HFFc6 (cell line): ENCODE results near the gene MCC. TPM values are rescaled to one million over a fixed set of nuclear protein-coding genes. Genes with fewer than 3 reads are reported as not detected.

Experiments
- DNase-seq: peaks from one replicate; pipeline ENCODE4 v3.0.0-alpha.2; 2018
- H3K27ac Mint-ChIP-seq: 2 replicates; pipeline ENCODE4 v1.8.0; 2020; ENCODE audit warnings: mild to moderate bottlenecking, mixed read lengths
- H3K27me3 Mint-ChIP-seq: 2 replicates; pipeline ENCODE4 v1.8.0; 2021; ENCODE audit warnings: mild to moderate bottlenecking, moderate library complexity, mixed read lengths; ENCODE audit not compliant: insufficient read depth
- H3K36me3 Mint-ChIP-seq: 2 replicates; pipeline ENCODE4 v1.8.0; 2021; ENCODE audit warnings: low read depth, mixed read lengths
- H3K4me1 Mint-ChIP-seq: 2 replicates; pipeline ENCODE4 v1.8.0; 2020; ENCODE audit warnings: low read depth, mixed read lengths
- H3K4me3 Mint-ChIP-seq: 2 replicates; pipeline ENCODE4 v1.8.0; 2020; ENCODE audit warnings: mild to moderate bottlenecking, moderate library complexity, mixed read lengths
- H3K9me3 Mint-ChIP-seq: 2 replicates; pipeline ENCODE4 v1.8.0; 2020; ENCODE audit warnings: mild to moderate bottlenecking, mixed read lengths
- total RNA-seq, 6 experiments: library from RNA; stranded (reverse); fragmentation: NEBNext Ultra II Directional; extraction: Animal tissue kit (Norgen Biotek cat#: 25700); gene quantifications; 2 replicates in 1 of 6; 3 replicates in 5 of 6; pipeline ENCODE4 v1.2.3, GENCODE V29; 2021
- TF ChIP-seq, protein P1 (sequence below): fragments of 200-600 bp; sonication (generic); IDR thresholded peaks from 2 replicates; pipeline ENCODE4 v1.5.0; 2021; ENCODE audit warnings: antibody characterized with exemption, mild to moderate bottlenecking

MCC gene
- total RNA-seq, 6 experiments from 2014 or later = 2.5 to 4.9 (median 3.0) TPM

DNA sequence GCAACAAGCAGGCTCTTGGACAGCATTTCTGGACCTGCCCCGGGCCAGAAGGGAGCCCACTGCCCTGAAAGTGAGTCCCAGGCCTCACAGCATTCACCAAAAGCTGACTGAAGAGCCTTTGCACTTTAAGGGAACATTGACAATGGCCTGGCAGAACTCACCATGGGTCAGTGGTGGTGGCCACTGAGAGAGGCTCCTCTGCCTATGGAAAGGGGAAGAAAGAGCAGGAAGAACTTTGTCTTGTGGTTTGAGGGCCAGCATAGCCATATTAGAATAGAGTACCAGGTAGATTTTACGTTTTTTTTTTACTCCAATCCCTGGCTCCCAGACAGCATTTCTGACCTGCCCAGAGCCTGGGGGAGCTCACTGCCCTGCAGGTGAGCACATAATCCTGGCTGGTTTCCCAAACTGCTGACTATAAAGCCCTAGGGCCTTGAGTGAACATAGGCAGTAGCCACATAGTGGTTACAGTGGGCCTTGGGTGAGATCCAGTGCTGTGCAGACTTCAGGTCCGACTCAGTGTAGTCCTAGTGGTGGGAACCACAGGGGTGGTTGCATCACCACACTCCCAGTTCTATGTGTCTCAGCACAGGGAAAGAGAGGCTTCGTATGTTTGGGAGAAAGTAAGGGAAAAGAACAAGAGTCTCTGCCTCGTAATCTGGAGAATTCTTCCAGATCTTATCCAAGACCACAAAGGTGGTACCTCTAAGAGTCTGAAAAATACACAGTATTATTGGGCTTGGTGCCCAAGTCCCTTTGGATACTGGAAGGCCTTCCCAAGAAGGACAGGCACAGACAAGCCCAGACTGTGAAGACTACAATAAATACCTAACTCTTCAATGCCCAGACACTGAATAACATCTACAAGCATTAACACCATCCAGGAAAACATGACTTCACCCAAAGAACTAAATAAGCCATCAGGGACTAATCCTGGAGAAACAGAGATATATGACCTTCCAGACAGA is 143.0 kb downstream of the MCC start:
- no peaks in the 10 kb centered on the region; the same call in 1 of the 2 replicates for H3K27me3 Mint-ChIP-seq
- peaks cover 15% of the 10 kb centered on the region for H3K4me1 Mint-ChIP-seq
- no peaks in the 10 kb centered on the region for H3K9me3 Mint-ChIP-seq
- TF ChIP-seq, protein P1, sequence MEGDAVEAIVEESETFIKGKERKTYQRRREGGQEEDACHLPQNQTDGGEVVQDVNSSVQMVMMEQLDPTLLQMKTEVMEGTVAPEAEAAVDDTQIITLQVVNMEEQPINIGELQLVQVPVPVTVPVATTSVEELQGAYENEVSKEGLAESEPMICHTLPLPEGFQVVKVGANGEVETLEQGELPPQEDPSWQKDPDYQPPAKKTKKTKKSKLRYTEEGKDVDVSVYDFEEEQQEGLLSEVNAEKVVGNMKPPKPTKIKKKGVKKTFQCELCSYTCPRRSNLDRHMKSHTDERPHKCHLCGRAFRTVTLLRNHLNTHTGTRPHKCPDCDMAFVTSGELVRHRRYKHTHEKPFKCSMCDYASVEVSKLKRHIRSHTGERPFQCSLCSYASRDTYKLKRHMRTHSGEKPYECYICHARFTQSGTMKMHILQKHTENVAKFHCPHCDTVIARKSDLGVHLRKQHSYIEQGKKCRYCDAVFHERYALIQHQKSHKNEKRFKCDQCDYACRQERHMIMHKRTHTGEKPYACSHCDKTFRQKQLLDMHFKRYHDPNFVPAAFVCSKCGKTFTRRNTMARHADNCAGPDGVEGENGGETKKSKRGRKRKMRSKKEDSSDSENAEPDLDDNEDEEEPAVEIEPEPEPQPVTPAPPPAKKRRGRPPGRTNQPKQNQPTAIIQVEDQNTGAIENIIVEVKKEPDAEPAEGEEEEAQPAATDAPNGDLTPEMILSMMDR = no peak
- DNase-seq = peak; percentile 54
- no peak overlapping the region for H3K4me3 Mint-ChIP-seq
- no peak overlapping the region for H3K27ac Mint-ChIP-seq
- H3K36me3 Mint-ChIP-seq = no peaks in the 10 kb centered on the region

DNA sequence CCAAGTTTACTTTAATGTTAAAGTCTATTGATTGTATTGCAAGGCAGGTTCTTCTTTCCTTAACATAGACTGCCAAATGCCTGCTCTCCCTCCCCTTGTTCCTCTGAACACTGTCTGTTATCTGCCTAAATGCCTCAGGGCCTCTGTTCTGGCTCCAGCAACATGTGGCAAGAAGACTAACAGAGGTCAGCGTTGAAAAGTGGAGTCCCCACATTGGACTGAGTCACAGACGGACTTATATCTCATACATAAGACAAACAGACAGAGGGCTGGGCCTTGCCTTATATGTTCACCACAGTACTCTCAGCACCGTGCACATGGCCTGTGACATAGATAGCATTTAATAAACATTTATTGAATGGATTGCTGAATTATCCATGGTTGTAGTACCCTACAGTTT is 144.9 kb downstream of the MCC start:
- H3K27ac Mint-ChIP-seq = no peak overlapping the region
- peak; percentile 30 for DNase-seq

DNA sequence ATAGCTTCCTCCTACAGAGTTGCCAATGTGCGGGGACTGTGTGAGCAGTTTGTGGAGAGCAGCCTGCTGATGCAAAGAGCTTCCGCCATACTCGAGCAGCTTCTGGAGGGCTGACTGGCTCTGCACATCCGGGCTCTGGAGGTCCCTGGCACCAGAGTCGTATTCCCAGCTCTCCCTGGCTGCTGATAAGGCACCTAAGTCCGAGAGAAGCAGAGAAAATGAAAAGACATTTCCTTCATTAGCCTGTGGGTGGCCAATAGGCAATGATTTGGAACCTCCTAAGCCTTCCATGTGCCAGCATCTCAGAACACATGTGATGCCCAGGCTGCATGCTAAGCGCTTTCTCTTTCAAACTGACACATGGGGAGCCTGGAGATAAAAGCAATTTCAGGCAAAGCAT is 147.7 kb downstream of the MCC start:
- H3K4me3 Mint-ChIP-seq = no peak overlapping the region
- H3K27ac Mint-ChIP-seq = no peak overlapping the region
- peaks cover 13% of the 10 kb centered on the region for H3K4me1 Mint-ChIP-seq
- no peaks in the 10 kb centered on the region for H3K9me3 Mint-ChIP-seq
- no peaks in the 10 kb centered on the region for H3K36me3 Mint-ChIP-seq
- no peak for DNase-seq
- peaks cover 3% of the 10 kb centered on the region; the same call in 1 of the 2 replicates for H3K27me3 Mint-ChIP-seq
- TF ChIP-seq, protein P1 = peak; percentile 26; the same call in 1 of the 2 replicates

More for the DNA sequence above, 144.9 kb downstream of the MCC start:
- TF ChIP-seq, protein P1 = no peak
- Mint-ChIP-seq H3K4me3 (no peak overlapping the region), H3K4me1 (peaks cover 15% of the 10 kb centered on the region), H3K27me3 (no peaks in the 10 kb centered on the region; the same call in 1 of the 2 replicates), H3K36me3 (no peaks in the 10 kb centered on the region), H3K9me3 (no peaks in the 10 kb centered on the region)

DNA sequence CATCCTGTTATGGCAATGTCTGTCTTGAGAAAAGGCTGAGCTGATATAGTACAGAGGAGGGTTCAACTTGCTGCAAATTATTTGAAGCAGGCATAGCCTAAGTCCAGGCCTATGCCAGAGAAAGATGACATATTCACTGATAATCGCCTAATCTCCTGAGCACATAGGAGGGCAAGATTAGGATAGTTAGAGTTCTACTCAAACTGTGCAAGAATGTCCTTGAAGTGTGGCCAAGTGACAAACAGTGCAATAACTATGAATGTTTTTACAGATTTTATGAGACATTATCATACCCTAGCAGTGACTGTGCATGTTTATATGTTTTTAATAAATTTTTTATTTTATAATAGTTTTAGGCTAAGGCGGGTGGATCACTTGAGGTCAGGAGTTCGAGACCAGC is 149.6 kb downstream of the MCC start:
- TF ChIP-seq, protein P1 = no peak
- H3K36me3 Mint-ChIP-seq = no peaks in the 10 kb centered on the region
- H3K9me3 Mint-ChIP-seq = no peaks in the 10 kb centered on the region
- no peak overlapping the region for H3K4me3 Mint-ChIP-seq
- H3K4me1 Mint-ChIP-seq = peaks cover 5% of the 10 kb centered on the region; the same call in 1 of the 2 replicates
- H3K27ac Mint-ChIP-seq = no peak overlapping the region
- H3K27me3 Mint-ChIP-seq = peaks cover 3% of the 10 kb centered on the region; the same call in 1 of the 2 replicates
- DNase-seq = peak; percentile 12

GRCh38 chr5:113337515-113338415 is 150.5 kb downstream of the MCC start:
- TF ChIP-seq, protein P1 = no peak
- H3K36me3 Mint-ChIP-seq = no peaks in the 10 kb centered on the region
- H3K4me3 Mint-ChIP-seq = no peak overlapping the region
- no peak overlapping the region for H3K27ac Mint-ChIP-seq
- DNase-seq = no peak
- no peaks in the 10 kb centered on the region for H3K4me1 Mint-ChIP-seq
- H3K9me3 Mint-ChIP-seq = no peaks in the 10 kb centered on the region
- peaks cover 3% of the 10 kb centered on the region; the same call in 1 of the 2 replicates for H3K27me3 Mint-ChIP-seq
